Thoracic aorta (tissue), 2 donors: ENCODE measurements around the gene MARK3. TPM values are rescaled to one million over a fixed set of nuclear protein-coding genes. Genes with fewer than 3 reads are reported as not detected.
A peak's percentile ranks its signal among the peaks of the same experiment; 100 is the strongest.

Source experiments
- ATAC-seq: fragments of 150-250 bp; one replicate; pipeline ENCODE4 v1.8.0; 2017; ENCODE audit warnings: low read depth; ENCODE audit not compliant: insufficient number of reproducible peaks, low FRiP score
- DNase-seq: peaks from one replicate; pipeline ENCODE4 v3.0.0-alpha.2; 2020; ENCODE audit warnings: low spot score
- H3K27ac ChIP-seq, 2 donors: fragments of 200-600 bp; sonication (generic); 1 replicate in 1 of 2; 2 replicates in 1 of 2; pipeline ENCODE4 v1.5.1; 2016; ENCODE audit warnings: mild to moderate bottlenecking in 2 of 2, moderate library complexity in 2 of 2
- H3K27me3 ChIP-seq: fragments of 200-600 bp; sonication (generic); replicated peaks from 2 replicates; pipeline ENCODE4 v1.6.0; 2016; ENCODE audit warnings: mild to moderate bottlenecking; ENCODE audit not compliant: insufficient read depth
- H3K36me3 ChIP-seq: fragments of 200-600 bp; sonication (generic); one replicate; pipeline ENCODE4 v1.5.1; 2016
- H3K4me1 ChIP-seq, 2 donors: fragments of 200-600 bp; sonication (generic); 1 replicate in 1 of 2; 2 replicates in 1 of 2; pipeline versions ENCODE4 v1.5.1 to v1.6.0; 2016; ENCODE audit warnings: low read depth in 2 of 2, mild to moderate bottlenecking in 1 of 2; ENCODE audit not compliant: control insufficient read depth in 1 of 2
- H3K4me3 ChIP-seq: fragments of 200-600 bp; sonication (generic); 2 replicates; pipeline ENCODE4 v1.5.1; 2016; ENCODE audit warnings: mild to moderate bottlenecking
- H3K9me3 ChIP-seq: fragments of 200-600 bp; sonication (generic); 2 replicates; pipeline ENCODE4 v1.5.1; 2016
- total RNA-seq, 2 donors: library from RNA; depleted of rRNA; stranded (reverse); fragments of >200 nt; gene quantifications; one replicate each; pipeline versions ENCODE4 v1.1.0 to v1.2.3, GENCODE V29; 2016
- TF ChIP-seq, protein P1 (sequence below): fragments of 200-600 bp; sonication (generic); IDR thresholded peaks from one replicate; pipeline ENCODE4 v1.5.1; 2019; ENCODE audit warnings: antibody characterized with exemption

MARK3 gene
- total RNA-seq, 2 donors from 2014 or later = 77.6 to 133 TPM

DNA sequence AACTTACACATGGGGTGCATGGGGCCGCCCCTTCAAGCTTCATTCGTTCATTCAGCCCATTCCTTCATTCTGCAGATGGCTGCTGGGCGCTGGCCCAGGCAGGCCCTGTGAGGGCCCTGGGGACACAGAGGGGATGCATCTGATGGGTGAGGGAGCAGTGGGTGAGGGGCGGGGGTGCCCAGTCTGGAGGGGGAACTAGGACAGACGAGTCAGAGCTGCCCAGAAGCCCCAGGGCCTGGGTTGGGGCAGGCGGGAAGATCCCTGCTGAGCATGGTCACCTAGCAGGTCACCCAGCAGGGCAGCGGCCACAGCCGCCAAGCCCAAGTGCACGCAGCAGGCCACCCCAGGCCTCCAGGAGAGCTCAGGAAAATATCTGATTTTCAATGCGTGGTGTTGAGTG, 157.9 kb downstream of the MARK3 start:
- no peaks in the 10 kb centered on the region for H3K36me3 ChIP-seq
- H3K9me3 ChIP-seq = no peaks in the 10 kb centered on the region
- H3K4me1 ChIP-seq = peaks cover 51 to 73% of the 10 kb centered on the region in 2 donors
- TF ChIP-seq, protein P1, sequence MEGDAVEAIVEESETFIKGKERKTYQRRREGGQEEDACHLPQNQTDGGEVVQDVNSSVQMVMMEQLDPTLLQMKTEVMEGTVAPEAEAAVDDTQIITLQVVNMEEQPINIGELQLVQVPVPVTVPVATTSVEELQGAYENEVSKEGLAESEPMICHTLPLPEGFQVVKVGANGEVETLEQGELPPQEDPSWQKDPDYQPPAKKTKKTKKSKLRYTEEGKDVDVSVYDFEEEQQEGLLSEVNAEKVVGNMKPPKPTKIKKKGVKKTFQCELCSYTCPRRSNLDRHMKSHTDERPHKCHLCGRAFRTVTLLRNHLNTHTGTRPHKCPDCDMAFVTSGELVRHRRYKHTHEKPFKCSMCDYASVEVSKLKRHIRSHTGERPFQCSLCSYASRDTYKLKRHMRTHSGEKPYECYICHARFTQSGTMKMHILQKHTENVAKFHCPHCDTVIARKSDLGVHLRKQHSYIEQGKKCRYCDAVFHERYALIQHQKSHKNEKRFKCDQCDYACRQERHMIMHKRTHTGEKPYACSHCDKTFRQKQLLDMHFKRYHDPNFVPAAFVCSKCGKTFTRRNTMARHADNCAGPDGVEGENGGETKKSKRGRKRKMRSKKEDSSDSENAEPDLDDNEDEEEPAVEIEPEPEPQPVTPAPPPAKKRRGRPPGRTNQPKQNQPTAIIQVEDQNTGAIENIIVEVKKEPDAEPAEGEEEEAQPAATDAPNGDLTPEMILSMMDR = no peak
- peak overlapping the region; percentile 43 for H3K4me3 ChIP-seq
- no peak for ATAC-seq
- peak overlapping the region in 1 of 2 donors; percentile 94 for H3K27ac ChIP-seq
- no peak for DNase-seq
- no peaks in the 10 kb centered on the region for H3K27me3 ChIP-seq

DNA sequence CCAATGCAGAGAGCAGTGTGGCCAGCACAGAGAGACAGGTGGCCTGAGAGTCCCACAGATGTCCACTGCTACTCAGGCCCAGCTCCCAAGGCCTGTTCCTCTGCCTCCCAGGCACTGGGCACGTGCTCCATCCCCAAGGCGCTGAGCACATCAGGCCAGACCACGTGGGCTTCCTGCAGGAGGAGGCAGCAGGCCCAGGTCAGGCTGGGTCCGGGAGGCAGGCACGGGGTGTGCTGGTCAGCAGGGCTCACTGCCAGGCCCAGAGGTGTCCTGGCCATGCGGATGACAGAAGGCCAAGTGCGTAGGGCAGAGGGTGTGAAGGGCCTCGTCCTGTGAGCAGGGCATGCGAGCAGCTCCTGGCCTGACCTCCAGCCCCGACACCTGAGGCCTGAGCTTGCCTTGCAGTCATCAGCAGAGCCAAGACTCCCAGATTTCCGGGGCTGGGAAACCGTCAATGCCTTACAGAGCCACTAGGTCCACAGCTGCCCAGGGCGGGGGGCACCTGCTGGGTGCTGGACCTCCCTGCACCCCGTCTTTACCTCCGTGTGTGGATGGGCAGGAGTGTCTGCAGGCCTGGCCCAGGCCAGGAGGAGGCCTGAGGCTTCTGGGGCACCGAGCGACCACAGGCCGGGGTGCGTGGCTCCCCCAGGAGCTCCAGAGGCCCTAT, 158.6 kb downstream of the MARK3 start:
- peak overlapping the region in 1 of 2 donors; percentile 94 for H3K27ac ChIP-seq
- TF ChIP-seq, protein P1 = no peak
- H3K9me3 ChIP-seq = no peaks in the 10 kb centered on the region
- no peak for ATAC-seq
- H3K4me1 ChIP-seq = peaks cover 50 to 66% of the 10 kb centered on the region in 2 donors
- H3K4me3 ChIP-seq = no peak overlapping the region
- no peak for DNase-seq
- no peaks in the 10 kb centered on the region for H3K36me3 ChIP-seq
- H3K27me3 ChIP-seq = no peaks in the 10 kb centered on the region

DNA sequence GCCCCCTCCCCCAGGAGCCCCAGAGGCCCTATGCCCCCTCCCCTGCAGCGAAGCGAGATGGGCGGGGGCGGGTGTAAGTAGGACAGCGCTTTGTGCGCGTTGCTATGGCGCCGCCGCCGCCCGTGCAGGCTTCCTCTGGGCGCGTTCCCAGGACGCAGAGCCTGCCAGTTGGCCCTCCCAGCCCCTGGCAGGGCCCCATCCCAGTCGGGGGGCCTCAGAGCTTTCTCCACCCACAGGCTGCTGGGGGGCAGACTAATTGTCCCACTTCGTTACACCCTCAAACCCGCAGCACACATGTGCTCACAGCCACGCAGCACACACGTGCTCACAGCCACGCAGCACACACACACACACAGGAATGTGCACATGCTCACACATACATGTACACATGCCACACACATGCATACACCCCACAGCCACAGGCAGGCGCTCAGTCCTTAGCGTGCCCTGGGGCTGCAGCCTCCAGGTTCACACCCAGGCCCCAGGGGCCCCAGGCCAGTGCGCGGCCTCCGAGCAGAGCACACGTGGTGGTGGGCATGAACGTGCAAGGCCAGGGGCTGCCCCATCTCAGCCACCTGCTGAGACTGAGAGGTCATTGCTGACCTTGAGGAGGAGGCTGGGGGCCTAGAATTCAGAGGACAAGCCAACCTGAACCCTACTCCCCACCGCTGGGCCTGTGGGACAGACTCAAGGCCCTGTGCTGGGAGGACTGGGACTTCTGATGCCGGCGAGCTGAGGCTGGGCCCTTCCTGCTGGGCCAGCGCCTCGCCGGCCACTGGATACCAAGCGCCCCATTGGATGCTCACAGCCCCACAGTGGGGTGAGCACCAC, 159.4 kb downstream of the MARK3 start:
- peaks cover 46 to 60% of the 10 kb centered on the region in 2 donors for H3K4me1 ChIP-seq
- no peak for DNase-seq
- no peaks in the 10 kb centered on the region for H3K27me3 ChIP-seq
- TF ChIP-seq, protein P1 = no peak
- no peaks in the 10 kb centered on the region for H3K9me3 ChIP-seq
- no peak for ATAC-seq
- no peaks in the 10 kb centered on the region for H3K36me3 ChIP-seq
- no peak overlapping the region for H3K27ac ChIP-seq
- H3K4me3 ChIP-seq = no peak overlapping the region

DNA sequence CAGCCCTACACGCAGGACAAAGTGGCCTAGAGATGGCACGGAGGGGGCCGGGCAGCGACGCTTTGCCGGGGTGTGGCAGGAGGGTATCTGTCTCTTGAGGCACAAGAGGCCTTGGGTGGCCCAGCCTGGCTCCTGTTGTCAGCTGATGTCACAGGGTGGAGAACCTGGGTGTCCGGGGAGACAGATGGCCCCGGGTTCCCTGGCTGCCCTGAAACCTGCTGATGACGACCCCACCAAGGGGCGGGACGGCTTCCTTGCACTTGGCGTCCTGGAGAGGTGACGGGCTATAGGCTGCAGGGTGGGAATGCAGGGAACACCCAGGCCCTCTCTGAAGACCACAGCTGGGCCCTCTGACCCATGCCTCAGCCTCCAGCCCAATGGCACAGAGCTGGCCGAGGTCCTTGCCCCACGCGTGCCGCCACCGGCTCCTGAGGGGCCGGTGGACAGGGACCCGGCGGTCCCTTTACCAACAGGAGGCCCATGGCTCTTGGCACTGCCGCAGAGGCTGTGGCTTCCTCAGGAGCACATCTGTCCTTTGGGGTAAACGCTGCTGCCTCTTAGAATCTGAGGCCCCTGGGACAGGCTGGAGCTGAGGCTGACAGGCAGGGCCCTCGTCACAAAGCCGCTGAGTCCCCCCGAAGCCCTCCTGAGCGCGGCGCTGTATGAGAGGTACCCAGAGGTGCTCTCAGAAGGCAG, 160.2 kb downstream of the MARK3 start:
- H3K27ac ChIP-seq = no peak overlapping the region
- H3K9me3 ChIP-seq = no peaks in the 10 kb centered on the region
- no peak for ATAC-seq
- no peak overlapping the region for H3K4me3 ChIP-seq
- no peak for DNase-seq
- peaks cover 49 to 63% of the 10 kb centered on the region in 2 donors for H3K4me1 ChIP-seq
- TF ChIP-seq, protein P1 = no peak
- H3K36me3 ChIP-seq = no peaks in the 10 kb centered on the region
- no peaks in the 10 kb centered on the region for H3K27me3 ChIP-seq
